Thoracic aorta (tissue), 2 donors: ENCODE measurements around the gene NFX1. TPM values are rescaled to one million over a fixed set of nuclear protein-coding genes. Genes with fewer than 3 reads are reported as not detected.
A peak's percentile ranks its signal among the peaks of the same experiment; 100 is the strongest.

Experiments used
- ATAC-seq: fragments of 150-250 bp; one replicate; pipeline ENCODE4 v1.8.0; 2017; ENCODE audit warnings: low read depth; ENCODE audit not compliant: insufficient number of reproducible peaks, low FRiP score
- DNase-seq: peaks from one replicate; pipeline ENCODE4 v3.0.0-alpha.2; 2020; ENCODE audit warnings: low spot score
- H3K27ac ChIP-seq, 2 donors: fragments of 200-600 bp; sonication (generic); 1 replicate in 1 of 2; 2 replicates in 1 of 2; pipeline ENCODE4 v1.5.1; 2016; ENCODE audit warnings: mild to moderate bottlenecking in 2 of 2, moderate library complexity in 2 of 2
- H3K27me3 ChIP-seq: fragments of 200-600 bp; sonication (generic); replicated peaks from 2 replicates; pipeline ENCODE4 v1.6.0; 2016; ENCODE audit warnings: mild to moderate bottlenecking; ENCODE audit not compliant: insufficient read depth
- H3K36me3 ChIP-seq: fragments of 200-600 bp; sonication (generic); one replicate; pipeline ENCODE4 v1.5.1; 2016
- H3K4me1 ChIP-seq, 2 donors: fragments of 200-600 bp; sonication (generic); 1 replicate in 1 of 2; 2 replicates in 1 of 2; pipeline versions ENCODE4 v1.5.1 to v1.6.0; 2016; ENCODE audit warnings: low read depth in 2 of 2, mild to moderate bottlenecking in 1 of 2; ENCODE audit not compliant: control insufficient read depth in 1 of 2
- H3K4me3 ChIP-seq: fragments of 200-600 bp; sonication (generic); 2 replicates; pipeline ENCODE4 v1.5.1; 2016; ENCODE audit warnings: mild to moderate bottlenecking
- H3K9me3 ChIP-seq: fragments of 200-600 bp; sonication (generic); 2 replicates; pipeline ENCODE4 v1.5.1; 2016
- CTCF ChIP-seq: fragments of 200-600 bp; sonication (generic); IDR thresholded peaks from one replicate; pipeline ENCODE4 v1.5.1; 2019; ENCODE audit warnings: antibody characterized with exemption
- total RNA-seq, 2 donors: library from RNA; depleted of rRNA; stranded (reverse); fragments of >200 nt; gene quantifications; one replicate each; pipeline versions ENCODE4 v1.1.0 to v1.2.3, GENCODE V29; 2016

The NFX1 gene
- total RNA-seq: 10 to 100 TPM; 22.5 to 39.7 TPM

GRCh38 chr9:33290247-33291030, at the start of gene NFX1:
Gene NFX1 (plus strand): TSS chr9:33290516. CDS start chr9:33290573, 57 bp downstream.
- ATAC-seq: peak; percentile 95
- no peaks in the 10 kb centered on the region for H3K9me3 ChIP-seq
- H3K27ac ChIP-seq: peak within 1 kb of the TSS; percentile 99
- H3K4me3 ChIP-seq: peak within 1 kb of the TSS; percentile 94
- no peaks in the 10 kb centered on the region for H3K27me3 ChIP-seq
- peak; percentile 95 for DNase-seq
- TF ChIP-seq CTCF: no peak
- H3K36me3 ChIP-seq: peaks cover 8% of the 10 kb centered on the region
- peaks cover 2 to 40% of the 10 kb centered on the region in 2 donors for H3K4me1 ChIP-seq

GRCh38 chr9:33241298-33241697, 49.0 kb upstream of the NFX1 start:
- Histone ChIP-seq H3K27ac (no peak overlapping the region), H3K9me3 (no peaks in the 10 kb centered on the region), H3K27me3 (no peaks in the 10 kb centered on the region), H3K36me3 (no peaks in the 10 kb centered on the region), H3K4me3 (no peak overlapping the region), H3K4me1 (peaks cover 0 to 9% of the 10 kb centered on the region in 2 donors)
- DNase-seq (no peak), ATAC-seq (no peak)
- no peak for TF ChIP-seq CTCF

DNA sequence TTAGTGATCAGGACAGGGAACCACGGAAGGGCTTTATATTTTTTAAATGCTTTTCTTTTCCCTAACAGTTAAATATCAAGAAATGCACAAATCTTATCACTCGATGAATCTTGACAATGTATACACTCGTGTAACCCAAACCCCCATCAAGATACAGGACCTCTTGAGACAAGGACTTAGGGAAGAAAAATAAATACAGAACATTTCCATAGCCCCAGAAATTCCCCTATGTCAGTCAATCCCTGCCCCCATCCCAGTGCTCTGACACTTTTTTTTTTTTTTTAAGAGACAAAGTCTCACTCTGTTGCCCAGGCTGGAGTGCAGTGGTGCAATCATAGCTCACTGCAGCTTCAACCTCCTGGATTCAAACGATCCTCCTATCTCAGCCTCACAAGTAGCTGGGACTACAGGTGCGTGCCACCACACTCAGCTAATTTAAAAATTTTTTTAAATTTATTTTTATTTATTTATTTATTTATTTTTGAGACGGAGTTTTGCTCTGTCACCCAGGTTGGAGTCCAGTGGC, 47.6 kb upstream of the NFX1 start:
- ATAC-seq (no peak), DNase-seq (no peak)
- Histone ChIP-seq H3K4me1 (peaks cover 0 to 9% of the 10 kb centered on the region in 2 donors), H3K27ac (no peak overlapping the region), H3K4me3 (no peak overlapping the region), H3K9me3 (no peaks in the 10 kb centered on the region), H3K27me3 (no peaks in the 10 kb centered on the region), H3K36me3 (no peaks in the 10 kb centered on the region)
- no peak for TF ChIP-seq CTCF

GRCh38 chr9:33244137-33244784, 46.1 kb upstream of the NFX1 start:
- ATAC-seq (no peak), DNase-seq (no peak)
- Histone ChIP-seq H3K4me3 (no peak overlapping the region), H3K36me3 (no peaks in the 10 kb centered on the region), H3K4me1 (peaks cover 0 to 9% of the 10 kb centered on the region in 2 donors), H3K27ac (no peak overlapping the region), H3K27me3 (no peaks in the 10 kb centered on the region), H3K9me3 (no peaks in the 10 kb centered on the region)
- TF ChIP-seq CTCF: no peak

DNA sequence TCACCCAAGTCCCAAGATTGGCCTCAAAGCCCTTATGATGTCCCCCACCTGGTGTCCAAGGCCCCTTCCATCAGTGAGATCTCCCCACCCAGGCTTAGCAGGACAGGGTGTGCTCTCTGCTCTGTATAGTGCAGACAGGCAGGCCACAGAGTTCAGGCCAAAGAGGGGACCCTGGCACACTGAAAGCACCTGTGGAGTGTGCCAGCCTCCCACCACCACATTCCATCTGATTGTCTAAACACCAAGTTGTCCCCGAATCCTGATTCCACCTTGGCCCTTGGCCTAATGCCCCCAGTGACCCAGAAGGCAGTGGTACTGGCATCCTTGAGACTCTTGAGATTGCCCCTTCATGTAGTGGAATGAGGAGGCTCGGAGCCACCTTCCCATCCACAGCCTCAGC, 45.0 kb upstream of the NFX1 start:
- no peak for TF ChIP-seq CTCF
- no peak for ATAC-seq
- no peak for DNase-seq
- Histone ChIP-seq H3K27me3 (no peaks in the 10 kb centered on the region), H3K4me3 (no peak overlapping the region), H3K36me3 (no peaks in the 10 kb centered on the region), H3K27ac (no peak overlapping the region), H3K9me3 (no peaks in the 10 kb centered on the region), H3K4me1 (no peaks in the 10 kb centered on the region)
